Activated CD4-positive, CD25-positive, alpha-beta regulatory T cell (primary cell): ENCODE results near the gene MRPL39.

ENCODE experiments used
- DNase-seq, 4 experiments: peaks; one replicate each; lab custom pipeline; 2025; lab: John Stamatoyannopoulos, UW

MRPL39 gene

DNA sequence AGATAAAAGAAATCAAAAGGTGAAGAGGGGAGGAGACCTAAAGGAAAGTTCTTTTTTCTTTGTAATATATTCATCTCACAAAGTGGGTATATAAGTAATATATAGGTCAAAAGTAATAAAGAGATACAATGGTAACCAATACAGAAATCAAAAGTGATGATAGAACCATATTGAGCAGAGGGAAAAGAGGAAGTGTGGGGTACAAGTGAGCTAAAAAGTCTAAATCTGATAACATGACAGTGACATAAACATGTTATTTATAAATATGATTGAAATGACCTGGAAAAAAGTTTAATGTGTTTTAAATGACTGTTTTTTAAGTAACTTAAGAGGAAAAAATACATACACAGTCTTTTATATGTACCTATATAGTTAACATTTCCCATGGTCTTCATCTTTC, 70.5 kb downstream of the MRPL39 start:
- no peak for DNase-seq

DNA sequence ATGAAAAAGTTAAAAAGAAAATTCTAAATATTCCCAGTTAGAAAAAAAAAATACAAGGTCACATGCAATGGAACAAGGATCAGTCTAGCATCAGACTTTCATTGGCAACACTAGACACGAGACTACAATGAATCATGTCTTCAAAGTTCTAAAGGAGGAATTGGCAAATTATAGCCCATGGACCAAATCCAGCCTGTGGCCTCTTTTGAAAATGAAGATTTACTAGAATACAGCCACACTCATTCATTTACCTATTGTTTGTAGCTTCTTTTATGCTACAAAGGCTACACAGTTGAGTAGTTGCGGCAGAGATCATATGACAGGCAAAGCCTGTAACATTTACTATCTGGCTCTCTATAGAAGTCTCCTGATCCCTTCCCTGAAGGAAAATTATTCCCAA, 71.4 kb downstream of the MRPL39 start:
- DNase-seq = no peak
